Measurements from ENCODE around the gene DNMT3B.
"Not testable (repeated sequence)": the region's sequence is repeated elsewhere in the genome, so short reads cannot be mapped to it uniquely, and the experiment has no call there.

The DNMT3B gene

GRCh38 chr20:32761831-32762753 is at the start of gene DNMT3B:
TSS of gene DNMT3B (plus strand) at chr20:32762385. CDS start at chr20:32780324, 17,939 bp downstream.
- Histone ChIP-seq H3K9me3 (ENCODE audit: control insufficient read depth in 2 of 2, low read length in 2 of 2) (no peaks in the 10 kb centered on the region), H3K27me3 (ENCODE audit: control insufficient read depth in 2 of 2, insufficient read depth in 2 of 2, low read length in 2 of 2) (no peaks in the 10 kb centered on the region), H3K36me3 (ENCODE audit: control insufficient read depth in 2 of 2, insufficient read depth in 2 of 2, low read length in 2 of 2) (no peaks in the 10 kb centered on the region), H3K9ac (ENCODE audit: low read depth in 1 of 2, low read length in 2 of 2) (peak within 1 kb of the TSS; percentile 66 to 74), H3K4me3 (ENCODE audit: low read length in 2 of 2) (peak within 1 kb of the TSS; percentile 58 to 81), H3K4me1 (ENCODE audit: control insufficient read depth in 2 of 2, insufficient read depth in 2 of 2, low read length in 2 of 2) (peaks cover 9 to 12% of the 10 kb centered on the region in 2 donors), H3K27ac (ENCODE audit: low read depth in 2 of 2, low read length in 2 of 2) (no peak within 1 kb of the TSS)

DNA sequence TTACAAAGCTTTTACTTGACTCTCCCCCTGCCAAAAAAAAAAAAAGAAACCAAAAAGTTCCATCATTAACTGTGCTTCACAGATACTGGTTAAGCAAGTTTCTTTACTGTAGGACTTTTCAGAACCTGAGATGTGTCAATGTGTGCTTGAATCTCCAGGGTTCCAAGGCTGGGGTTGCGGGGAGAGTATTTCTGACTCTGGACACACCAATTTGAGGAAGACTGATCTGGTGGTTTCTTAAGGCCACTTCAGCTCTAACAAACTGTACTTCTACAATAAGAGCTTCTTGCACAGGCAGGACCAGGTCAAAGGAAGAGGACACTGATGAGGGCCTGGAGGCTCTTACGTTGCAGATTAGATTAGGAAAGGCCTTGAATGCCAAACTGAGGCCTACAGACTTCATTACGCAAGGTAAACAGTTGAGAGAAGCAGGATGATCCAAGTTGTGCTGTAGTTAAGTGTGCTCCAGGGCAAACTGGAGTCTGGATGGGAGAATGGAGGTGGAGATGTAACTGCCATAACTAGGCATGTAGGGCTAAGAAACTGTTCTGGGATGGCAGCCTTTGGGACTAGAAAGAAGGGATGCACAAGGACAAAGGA is 43.3 kb upstream of the DNMT3B start:
- no peak overlapping the region for H3K4me3 ChIP-seq (ENCODE audit: low read length in 2 of 2)
- H3K36me3 ChIP-seq (ENCODE audit: control insufficient read depth in 2 of 2, insufficient read depth in 2 of 2, low read length in 2 of 2): peaks cover 6 to 15% of the 10 kb centered on the region in 2 donors
- H3K27ac ChIP-seq (ENCODE audit: low read depth in 2 of 2, low read length in 2 of 2): no peak overlapping the region

DNA sequence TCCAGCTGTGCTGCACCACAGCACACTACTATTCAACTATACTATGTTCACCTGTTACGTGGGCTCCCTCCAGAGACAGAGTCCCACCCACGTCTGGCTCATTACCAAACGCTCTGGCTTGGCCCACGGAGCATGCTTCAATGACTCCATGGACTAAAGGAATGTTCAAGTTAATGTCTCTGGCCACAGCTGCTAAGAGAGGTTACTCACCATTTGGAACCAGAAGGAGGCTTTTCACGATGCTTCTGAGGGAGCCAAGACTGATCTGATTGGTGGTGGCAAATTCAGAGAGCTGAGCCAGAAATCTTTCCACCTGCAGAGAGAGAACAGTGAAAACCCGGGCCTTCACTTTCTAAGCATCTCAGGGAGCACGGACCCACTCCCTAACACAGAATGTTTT is 34.5 kb upstream of the DNMT3B start:
- H3K27me3 ChIP-seq (ENCODE audit: control insufficient read depth in 2 of 2, insufficient read depth in 2 of 2, low read length in 2 of 2): no peaks in the 10 kb centered on the region
- peaks cover 0 to 3% of the 10 kb centered on the region in 2 donors for H3K4me1 ChIP-seq (ENCODE audit: control insufficient read depth in 2 of 2, insufficient read depth in 2 of 2, low read length in 2 of 2)
- H3K9ac ChIP-seq (ENCODE audit: low read depth in 1 of 2, low read length in 2 of 2): no peak overlapping the region
- H3K36me3 ChIP-seq (ENCODE audit: control insufficient read depth in 2 of 2, insufficient read depth in 2 of 2, low read length in 2 of 2): peaks cover 6 to 13% of the 10 kb centered on the region in 2 donors
- no peak overlapping the region for H3K27ac ChIP-seq (ENCODE audit: low read depth in 2 of 2, low read length in 2 of 2)
- H3K4me3 ChIP-seq (ENCODE audit: low read length in 2 of 2): no peak overlapping the region
- no peaks in the 10 kb centered on the region for H3K9me3 ChIP-seq (ENCODE audit: control insufficient read depth in 2 of 2, low read length in 2 of 2)

More for the DNA sequence above, 43.3 kb upstream of the DNMT3B start:
- Histone ChIP-seq H3K9me3 (ENCODE audit: control insufficient read depth in 2 of 2, low read length in 2 of 2) (no peaks in the 10 kb centered on the region), H3K27me3 (ENCODE audit: control insufficient read depth in 2 of 2, insufficient read depth in 2 of 2, low read length in 2 of 2) (no peaks in the 10 kb centered on the region), H3K9ac (ENCODE audit: low read depth in 1 of 2, low read length in 2 of 2) (no peak overlapping the region), H3K4me1 (ENCODE audit: control insufficient read depth in 2 of 2, insufficient read depth in 2 of 2, low read length in 2 of 2) (no peaks in the 10 kb centered on the region)

DNA sequence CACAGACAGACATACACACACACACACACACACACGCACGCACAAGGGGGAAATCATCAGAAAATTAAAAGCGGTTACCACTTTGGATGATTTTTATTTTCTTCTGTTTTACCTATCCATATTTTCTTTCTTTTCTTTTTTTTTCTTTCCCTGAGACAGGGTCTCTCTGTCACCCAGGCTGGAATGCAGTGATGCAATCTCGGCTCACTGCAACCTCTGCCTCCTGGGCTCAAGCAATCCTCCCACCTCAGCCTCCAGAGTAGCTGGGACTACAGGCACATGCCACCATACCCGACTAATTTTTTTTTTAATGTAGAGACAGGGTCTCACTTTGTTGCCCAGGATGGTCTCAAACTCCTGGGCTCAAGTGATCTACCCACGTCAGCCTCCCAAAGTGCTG is 33.8 kb upstream of the DNMT3B start:
- H3K9ac ChIP-seq (ENCODE audit: low read depth in 1 of 2, low read length in 2 of 2); H3K27me3 ChIP-seq (ENCODE audit: control insufficient read depth in 2 of 2, insufficient read depth in 2 of 2, low read length in 2 of 2); H3K4me1 ChIP-seq (ENCODE audit: control insufficient read depth in 2 of 2, insufficient read depth in 2 of 2, low read length in 2 of 2); H3K27ac ChIP-seq (ENCODE audit: low read depth in 2 of 2, low read length in 2 of 2); H3K9me3 ChIP-seq (ENCODE audit: control insufficient read depth in 2 of 2, low read length in 2 of 2); H3K4me3 ChIP-seq (ENCODE audit: low read length in 2 of 2): not testable (repeated sequence)
- H3K36me3 ChIP-seq (ENCODE audit: control insufficient read depth in 2 of 2, insufficient read depth in 2 of 2, low read length in 2 of 2): peaks cover 6 to 13% of the 10 kb centered on the region in 2 donors

- H3K36me3 ChIP-seq (ENCODE audit: control insufficient read depth in 2 of 2, insufficient read depth in 2 of 2, low read length in 2 of 2): peaks cover 6 to 13% of the 10 kb centered on the region in 2 donors
- not testable (repeated sequence) for H3K27me3 ChIP-seq (ENCODE audit: control insufficient read depth in 2 of 2, insufficient read depth in 2 of 2, low read length in 2 of 2); H3K27ac ChIP-seq (ENCODE audit: low read depth in 2 of 2, low read length in 2 of 2); H3K4me1 ChIP-seq (ENCODE audit: control insufficient read depth in 2 of 2, insufficient read depth in 2 of 2, low read length in 2 of 2); H3K9me3 ChIP-seq (ENCODE audit: control insufficient read depth in 2 of 2, low read length in 2 of 2); H3K9ac ChIP-seq (ENCODE audit: low read depth in 1 of 2, low read length in 2 of 2); H3K4me3 ChIP-seq (ENCODE audit: low read length in 2 of 2)
These were observed 32.9 kb upstream of the DNMT3B start for GRCh38 chr20:32729334-32729733.

- H3K27me3 ChIP-seq (ENCODE audit: control insufficient read depth in 2 of 2, insufficient read depth in 2 of 2, low read length in 2 of 2): no peaks in the 10 kb centered on the region
- peaks cover 6 to 10% of the 10 kb centered on the region in 2 donors for H3K36me3 ChIP-seq (ENCODE audit: control insufficient read depth in 2 of 2, insufficient read depth in 2 of 2, low read length in 2 of 2)
- H3K27ac ChIP-seq (ENCODE audit: low read depth in 2 of 2, low read length in 2 of 2): no peak overlapping the region
- no peak overlapping the region for H3K4me3 ChIP-seq (ENCODE audit: low read length in 2 of 2)
- peaks cover 0 to 3% of the 10 kb centered on the region in 2 donors for H3K4me1 ChIP-seq (ENCODE audit: control insufficient read depth in 2 of 2, insufficient read depth in 2 of 2, low read length in 2 of 2)
- no peaks in the 10 kb centered on the region for H3K9me3 ChIP-seq (ENCODE audit: control insufficient read depth in 2 of 2, low read length in 2 of 2)
- H3K9ac ChIP-seq (ENCODE audit: low read depth in 1 of 2, low read length in 2 of 2): no peak overlapping the region
These were observed 30.3 kb upstream of the DNMT3B start for GRCh38 chr20:32731882-32732266.

GRCh38 chr20:32737371-32738223 is 24.6 kb upstream of the DNMT3B start:
- Histone ChIP-seq H3K9ac (ENCODE audit: low read depth in 1 of 2, low read length in 2 of 2) (no peak overlapping the region), H3K4me3 (ENCODE audit: low read length in 2 of 2) (no peak overlapping the region), H3K36me3 (ENCODE audit: control insufficient read depth in 2 of 2, insufficient read depth in 2 of 2, low read length in 2 of 2) (no peaks in the 10 kb centered on the region), H3K27me3 (ENCODE audit: control insufficient read depth in 2 of 2, insufficient read depth in 2 of 2, low read length in 2 of 2) (no peaks in the 10 kb centered on the region), H3K9me3 (ENCODE audit: control insufficient read depth in 2 of 2, low read length in 2 of 2) (no peaks in the 10 kb centered on the region), H3K27ac (ENCODE audit: low read depth in 2 of 2, low read length in 2 of 2) (no peak overlapping the region), H3K4me1 (ENCODE audit: control insufficient read depth in 2 of 2, insufficient read depth in 2 of 2, low read length in 2 of 2) (peaks cover 4% of the 10 kb centered on the region in 2 donors)

GRCh38 chr20:32741151-32741550 is 21.0 kb upstream of the DNMT3B start:
- Histone ChIP-seq H3K27me3 (ENCODE audit: control insufficient read depth in 2 of 2, insufficient read depth in 2 of 2, low read length in 2 of 2) (no peaks in the 10 kb centered on the region), H3K9ac (ENCODE audit: low read depth in 1 of 2, low read length in 2 of 2) (no peak overlapping the region), H3K36me3 (ENCODE audit: control insufficient read depth in 2 of 2, insufficient read depth in 2 of 2, low read length in 2 of 2) (no peaks in the 10 kb centered on the region), H3K9me3 (ENCODE audit: control insufficient read depth in 2 of 2, low read length in 2 of 2) (no peaks in the 10 kb centered on the region), H3K4me1 (ENCODE audit: control insufficient read depth in 2 of 2, insufficient read depth in 2 of 2, low read length in 2 of 2) (peaks cover 10 to 13% of the 10 kb centered on the region in 2 donors), H3K4me3 (ENCODE audit: low read length in 2 of 2) (no peak overlapping the region), H3K27ac (ENCODE audit: low read depth in 2 of 2, low read length in 2 of 2) (no peak overlapping the region)

DNA sequence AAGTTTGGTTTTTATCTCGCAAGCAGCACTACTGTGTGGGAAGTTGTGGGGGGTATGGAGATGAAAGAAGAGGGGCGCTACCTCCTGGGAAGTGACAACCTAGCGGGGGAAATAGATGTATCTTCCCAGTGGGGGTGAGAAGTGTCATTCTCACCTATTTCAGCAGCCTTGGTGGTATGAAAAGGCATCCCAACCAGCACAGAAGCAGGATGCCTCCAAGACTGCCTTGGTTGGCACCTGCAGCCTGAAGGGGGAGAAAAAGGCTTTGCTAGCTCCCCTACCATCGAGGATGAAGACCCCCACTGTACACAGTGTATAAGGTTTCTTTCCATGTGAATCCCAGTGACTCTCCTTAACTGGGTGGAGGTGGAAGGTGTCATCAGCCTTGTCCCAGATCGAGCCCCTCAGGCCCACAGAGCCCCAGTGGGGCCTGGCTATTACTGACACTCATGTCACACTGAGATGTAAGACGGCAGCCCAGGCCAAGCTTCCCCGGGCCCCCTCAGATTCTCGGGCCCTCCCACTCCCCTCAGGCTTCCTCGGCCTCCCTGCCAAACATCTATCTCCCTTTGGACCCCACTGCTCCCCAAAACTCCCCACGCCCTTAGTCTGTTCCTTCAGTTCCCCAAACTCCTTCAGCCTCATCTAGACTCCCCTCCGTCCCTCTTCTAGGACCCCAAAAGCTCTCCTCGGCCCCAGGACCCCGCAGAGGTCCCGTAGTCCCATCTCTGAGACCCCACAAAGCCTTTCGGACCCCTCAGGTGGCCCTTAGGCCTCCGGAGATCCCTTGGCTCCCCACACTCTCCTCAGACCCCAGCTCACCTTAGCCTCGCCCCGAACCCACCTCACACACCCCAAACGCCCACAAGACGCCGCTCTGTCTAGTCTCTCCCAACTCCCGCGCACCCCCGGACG is 19.6 kb upstream of the DNMT3B start:
- H3K27me3 ChIP-seq (ENCODE audit: control insufficient read depth in 2 of 2, insufficient read depth in 2 of 2, low read length in 2 of 2): no peaks in the 10 kb centered on the region
- H3K4me3 ChIP-seq (ENCODE audit: low read length in 2 of 2): peak overlapping the region; percentile 75 to 85
- H3K4me1 ChIP-seq (ENCODE audit: control insufficient read depth in 2 of 2, insufficient read depth in 2 of 2, low read length in 2 of 2): peaks cover 10 to 13% of the 10 kb centered on the region in 2 donors
- peak overlapping the region; percentile 84 to 85 for H3K9ac ChIP-seq (ENCODE audit: low read depth in 1 of 2, low read length in 2 of 2)
- no peaks in the 10 kb centered on the region for H3K9me3 ChIP-seq (ENCODE audit: control insufficient read depth in 2 of 2, low read length in 2 of 2)
- H3K36me3 ChIP-seq (ENCODE audit: control insufficient read depth in 2 of 2, insufficient read depth in 2 of 2, low read length in 2 of 2): no peaks in the 10 kb centered on the region
- peak overlapping the region; percentile 55 to 61 for H3K27ac ChIP-seq (ENCODE audit: low read depth in 2 of 2, low read length in 2 of 2)
